KBM-7 (cell line): ENCODE measurements around the gene CHRM4.

Source experiments
- DNase-seq: peaks from one replicate; pipeline ENCODE4 v3.0.0-alpha.2; 2015
- in situ Hi-C: fragments of 300-500 bp; cut with MboI; formaldehyde crosslinking; loops from 2 replicates; pipeline ENCODE4 v1.14.3; 2020; ENCODE audit warnings: low sequenced_read_pairs, low pct_unique_long_range_greater_than_20kb, mixed read lengths

Gene CHRM4

GRCh38 chr11:46342239-46342638 is 49.3 kb downstream of the CHRM4 start:
- DNase-seq = peak; percentile 85
- in situ Hi-C loops = no loop called here

- no peak for DNase-seq
- in situ Hi-C loops = no loop called here
These were observed 50.1 kb downstream of the CHRM4 start for GRCh38 chr11:46341454-46341853.

- in situ Hi-C loops = no loop called here
- no peak for DNase-seq
These were observed 51.8 kb downstream of the CHRM4 start for GRCh38 chr11:46339816-46340215.

GRCh38 chr11:46338988-46339666 is 52.4 kb downstream of the CHRM4 start:
- in situ Hi-C loops = no loop called here
- DNase-seq = peak; percentile 40

GRCh38 chr11:46338636-46338987 is 53.0 kb downstream of the CHRM4 start:
- DNase-seq = no peak
- in situ Hi-C loops = no loop called here

GRCh38 chr11:46337626-46338345 is 53.8 kb downstream of the CHRM4 start:
- DNase-seq = no peak
- in situ Hi-C loops = no loop called here

GRCh38 chr11:46336563-46337180 is 54.9 kb downstream of the CHRM4 start:
- in situ Hi-C loops = no loop called here

GRCh38 chr11:46335890-46336562 is 55.5 kb downstream of the CHRM4 start:
- DNase-seq = peak; percentile 66
- in situ Hi-C loops = no loop called here

More at GRCh38 chr11:46336563-46337180, 54.9 kb downstream of the CHRM4 start:
- peak; percentile 97 for DNase-seq

- in situ Hi-C loops = no loop called here
- DNase-seq = no peak
These were observed 56.3 kb downstream of the CHRM4 start for GRCh38 chr11:46335271-46335670.

GRCh38 chr11:46334211-46334610 is 57.4 kb downstream of the CHRM4 start:
- in situ Hi-C loops = no loop called here
- no peak for DNase-seq
